IPS-20b (cell line): ENCODE data around the gene CREB5.

ENCODE experiments used
- H3K27ac ChIP-seq: one replicate; pipeline ENCODE4 v1.5.1; 2013; ENCODE audit warnings: low read length
- H3K27me3 ChIP-seq: 2 replicates; pipeline ENCODE4 v1.6.1; 2013; ENCODE audit warnings: mild to moderate bottlenecking, low read length, inconsistent platforms; ENCODE audit not compliant: insufficient read depth
- H3K36me3 ChIP-seq: 2 replicates; pipeline ENCODE4 v1.6.1; 2013; ENCODE audit warnings: low read depth, mild to moderate bottlenecking, inconsistent platforms, low read length, moderate library complexity; ENCODE audit not compliant: insufficient read depth
- H3K4me1 ChIP-seq: 2 replicates; pipeline ENCODE4 v1.6.1; 2013; ENCODE audit warnings: mild to moderate bottlenecking, control low read depth, inconsistent platforms, low read length, moderate library complexity; ENCODE audit not compliant: insufficient read depth
- H3K4me3 ChIP-seq: 2 replicates; pipeline ENCODE4 v1.5.1; 2013; ENCODE audit warnings: mild to moderate bottlenecking, low read length, inconsistent platforms
- H3K9ac ChIP-seq: 2 replicates; pipeline ENCODE4 v1.6.1; 2013; ENCODE audit warnings: low read depth, mild to moderate bottlenecking, inconsistent platforms, low read length, moderate library complexity
- H3K9me3 ChIP-seq: 2 replicates; pipeline ENCODE4 v1.6.1; 2013; ENCODE audit warnings: mild to moderate bottlenecking, low read depth, low read length, inconsistent platforms; ENCODE audit not compliant: insufficient read depth

The CREB5 gene

GRCh38 chr7:28483908-28484605 lies 71.7 kb downstream of the CREB5 start:
- no peak overlapping the region for H3K27ac ChIP-seq
- no peaks in the 10 kb centered on the region for H3K9me3 ChIP-seq
- no peaks in the 10 kb centered on the region for H3K27me3 ChIP-seq
- H3K4me3 ChIP-seq, result no peak overlapping the region
- H3K9ac ChIP-seq, result no peak overlapping the region
- H3K4me1 ChIP-seq, result peaks cover 54% of the 10 kb centered on the region
- no peaks in the 10 kb centered on the region for H3K36me3 ChIP-seq

GRCh38 chr7:28484606-28484935 lies 72.3 kb downstream of the CREB5 start:
- H3K4me3 ChIP-seq, result no peak overlapping the region
- no peak overlapping the region for H3K9ac ChIP-seq
- H3K27ac ChIP-seq, result no peak overlapping the region
- no peaks in the 10 kb centered on the region for H3K9me3 ChIP-seq
- no peaks in the 10 kb centered on the region for H3K27me3 ChIP-seq
- H3K4me1 ChIP-seq, result peaks cover 54% of the 10 kb centered on the region
- H3K36me3 ChIP-seq, result no peaks in the 10 kb centered on the region

DNA sequence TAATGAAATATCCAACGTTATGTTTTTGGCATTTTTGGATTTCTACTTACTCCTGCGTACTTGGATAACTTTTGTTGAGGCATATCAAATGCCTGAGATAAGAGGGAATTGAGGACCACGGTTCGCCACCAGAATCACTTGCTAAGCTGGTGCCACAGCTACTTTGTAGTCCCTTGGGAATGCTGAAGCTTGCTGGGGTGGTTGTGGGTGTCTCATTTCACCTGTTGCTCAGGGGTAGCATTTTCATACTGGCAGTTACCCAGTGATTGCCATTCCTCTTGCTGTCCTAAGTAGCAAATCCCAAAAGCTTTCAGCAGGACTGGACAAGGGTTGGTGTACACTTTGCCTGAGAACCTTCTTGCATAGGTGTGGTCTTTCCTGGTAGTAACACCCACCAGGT lies 75.2 kb downstream of the CREB5 start:
- no peaks in the 10 kb centered on the region for H3K27me3 ChIP-seq
- H3K27ac ChIP-seq, result no peak overlapping the region
- no peak overlapping the region for H3K9ac ChIP-seq
- no peak overlapping the region for H3K4me3 ChIP-seq
- H3K36me3 ChIP-seq, result no peaks in the 10 kb centered on the region
- no peaks in the 10 kb centered on the region for H3K9me3 ChIP-seq
- peaks cover 29% of the 10 kb centered on the region for H3K4me1 ChIP-seq

DNA sequence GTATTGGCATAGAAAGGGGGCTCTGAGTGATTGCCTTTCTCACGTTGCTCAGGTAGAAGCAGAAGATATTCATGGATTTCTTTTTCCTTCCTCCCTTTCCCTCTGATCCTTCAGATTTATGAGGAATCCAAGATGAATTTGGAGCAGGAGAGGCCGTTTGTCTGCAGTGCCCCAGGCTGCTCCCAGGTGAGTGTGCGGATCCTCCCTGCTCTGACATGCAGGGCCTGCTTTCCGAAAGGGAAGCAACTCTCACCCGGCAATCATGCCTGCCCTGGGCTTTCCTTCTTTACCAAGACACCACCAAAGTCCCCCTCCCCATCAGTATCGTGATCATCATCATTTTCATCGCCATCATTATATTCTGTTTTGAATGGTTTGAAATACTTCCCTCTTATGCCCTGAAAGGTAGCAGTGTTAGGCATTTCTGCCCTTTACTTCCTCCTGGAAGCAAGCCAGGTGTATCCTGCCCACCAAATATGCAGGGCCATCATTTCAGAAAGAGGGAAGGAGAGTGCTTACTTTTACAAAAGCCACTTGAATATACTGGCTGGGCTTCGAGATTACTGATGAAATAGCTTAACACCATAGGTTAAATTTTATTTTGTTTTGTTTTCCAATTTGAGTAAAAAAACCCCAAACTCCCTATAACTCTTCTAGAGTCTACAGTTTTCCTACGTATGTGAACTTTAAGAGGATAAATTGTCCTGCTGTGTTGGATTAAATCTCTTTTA lies 75.9 kb downstream of the CREB5 start:
- H3K9me3 ChIP-seq, result no peaks in the 10 kb centered on the region
- no peak overlapping the region for H3K9ac ChIP-seq
- H3K27me3 ChIP-seq, result no peaks in the 10 kb centered on the region
- H3K27ac ChIP-seq, result no peak overlapping the region
- H3K36me3 ChIP-seq, result no peaks in the 10 kb centered on the region
- peaks cover 22% of the 10 kb centered on the region for H3K4me1 ChIP-seq
- H3K4me3 ChIP-seq, result no peak overlapping the region

DNA sequence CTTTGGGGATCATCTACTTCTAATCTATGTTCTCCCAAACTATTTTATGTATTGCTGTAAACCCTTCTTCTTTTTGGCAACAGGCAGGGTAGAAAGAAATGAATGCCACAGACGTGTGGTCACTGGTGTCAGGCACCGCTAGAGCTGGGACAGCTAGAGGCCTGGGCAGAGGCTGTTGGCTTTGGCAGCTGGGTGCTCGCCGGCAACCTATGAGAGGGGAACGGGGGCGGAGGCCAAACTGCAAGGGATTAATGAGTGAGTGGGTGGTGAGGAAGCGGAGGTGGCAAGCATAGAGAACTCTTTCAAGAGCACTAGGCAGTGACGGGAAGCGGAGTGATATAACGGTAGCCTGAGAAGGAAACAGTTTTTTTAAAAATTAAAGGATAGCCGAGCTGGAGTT lies 78.5 kb downstream of the CREB5 start:
- Histone ChIP-seq H3K36me3 (no peaks in the 10 kb centered on the region), H3K27ac (no peak overlapping the region)

GRCh38 chr7:28493477-28493876 lies 81.2 kb downstream of the CREB5 start:
- H3K4me3 ChIP-seq, result no peak overlapping the region
- no peak overlapping the region for H3K9ac ChIP-seq
- H3K36me3 ChIP-seq, result no peaks in the 10 kb centered on the region
- H3K27ac ChIP-seq, result no peak overlapping the region
- H3K9me3 ChIP-seq, result no peaks in the 10 kb centered on the region
- no peaks in the 10 kb centered on the region for H3K4me1 ChIP-seq
- no peaks in the 10 kb centered on the region for H3K27me3 ChIP-seq

More for the DNA sequence above, 78.5 kb downstream of the CREB5 start:
- Histone ChIP-seq H3K9ac (no peak overlapping the region), H3K4me1 (0 out of 2 replicates have a peak, but pooled peaks cover 5% of the 10 kb centered on the region), H3K27me3 (no peaks in the 10 kb centered on the region), H3K4me3 (no peak overlapping the region), H3K9me3 (no peaks in the 10 kb centered on the region)

- Histone ChIP-seq H3K9ac (no peak overlapping the region), H3K4me1 (no peaks in the 10 kb centered on the region), H3K27me3 (no peaks in the 10 kb centered on the region), H3K36me3 (no peaks in the 10 kb centered on the region), H3K4me3 (no peak overlapping the region), H3K27ac (no peak overlapping the region), H3K9me3 (no peaks in the 10 kb centered on the region)
Observed at GRCh38 chr7:28497009-28497408, 84.7 kb downstream of the CREB5 start.

DNA sequence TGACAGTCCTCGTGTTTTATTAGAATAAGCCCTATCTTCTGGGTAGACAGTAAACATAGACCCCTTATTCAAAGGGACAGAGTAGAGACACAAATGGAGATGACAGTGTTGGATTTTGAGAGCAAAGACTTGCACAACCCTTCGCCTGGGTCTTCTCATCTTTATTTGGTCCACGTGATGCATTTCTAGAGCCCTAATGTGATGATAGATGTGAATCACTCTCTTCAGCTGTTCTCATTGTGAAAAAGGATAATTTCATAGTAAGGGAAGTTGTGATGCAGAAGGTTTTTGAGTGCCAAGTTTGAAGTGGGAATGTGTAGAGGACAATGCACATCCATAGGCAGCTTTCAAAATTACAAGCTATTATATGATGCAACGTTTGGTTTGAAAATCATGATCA lies 86.3 kb downstream of the CREB5 start:
- H3K27ac ChIP-seq, result no peak overlapping the region
- H3K9me3 ChIP-seq, result no peaks in the 10 kb centered on the region
- H3K4me1 ChIP-seq, result no peaks in the 10 kb centered on the region
- H3K4me3 ChIP-seq, result no peak overlapping the region
- H3K27me3 ChIP-seq, result no peaks in the 10 kb centered on the region
- H3K9ac ChIP-seq, result no peak overlapping the region
- H3K36me3 ChIP-seq, result no peaks in the 10 kb centered on the region

DNA sequence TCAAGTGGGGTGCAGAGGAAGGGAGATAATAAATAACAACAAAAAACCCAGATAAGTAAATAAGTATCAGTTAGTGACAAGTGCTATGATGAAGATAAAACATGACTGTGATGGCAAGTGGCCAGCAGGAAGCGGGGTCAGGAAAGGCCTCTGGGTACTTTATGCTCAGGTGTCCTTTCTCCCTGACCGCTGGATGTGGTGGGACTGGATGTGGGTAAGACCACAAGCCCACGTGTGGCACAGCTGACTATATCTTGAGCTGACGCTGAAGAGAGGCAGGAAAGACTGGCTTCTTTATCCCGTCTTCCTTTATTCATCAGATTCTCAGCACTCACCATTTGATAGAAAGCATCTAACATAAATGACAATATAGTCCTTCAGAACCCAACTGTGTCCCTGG lies 87.8 kb downstream of the CREB5 start:
- H3K9ac ChIP-seq, result no peak overlapping the region

GRCh38 chr7:28502408-28502807 lies 90.1 kb downstream of the CREB5 start:
- Histone ChIP-seq H3K4me1 (no peaks in the 10 kb centered on the region), H3K27ac (no peak overlapping the region), H3K36me3 (no peaks in the 10 kb centered on the region), H3K4me3 (no peak overlapping the region), H3K9ac (no peak overlapping the region), H3K9me3 (no peaks in the 10 kb centered on the region), H3K27me3 (no peaks in the 10 kb centered on the region)

More for the DNA sequence above, 87.8 kb downstream of the CREB5 start:
- Histone ChIP-seq H3K4me1 (no peaks in the 10 kb centered on the region), H3K9me3 (no peaks in the 10 kb centered on the region), H3K36me3 (no peaks in the 10 kb centered on the region), H3K27ac (no peak overlapping the region), H3K4me3 (no peak overlapping the region), H3K27me3 (no peaks in the 10 kb centered on the region)

DNA sequence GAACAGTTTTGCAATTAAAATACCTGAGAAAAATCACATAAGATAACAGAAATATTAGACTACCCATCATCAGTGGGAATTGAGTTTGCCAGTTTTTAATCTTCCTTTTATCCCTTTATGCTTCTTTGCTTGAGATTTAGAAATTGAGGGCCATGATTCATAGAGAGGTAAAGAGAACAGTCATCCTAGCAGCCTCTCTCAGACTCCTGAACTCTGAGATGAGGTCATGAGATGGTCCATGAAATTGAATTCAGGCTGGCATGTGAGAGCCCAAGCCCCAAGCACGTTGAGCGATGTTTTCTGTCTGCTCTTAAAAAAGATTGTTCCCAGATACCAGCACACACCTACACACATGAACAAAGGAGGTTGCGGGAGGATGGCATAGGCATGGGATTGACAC lies 91.1 kb downstream of the CREB5 start:
- H3K9me3 ChIP-seq, result no peaks in the 10 kb centered on the region
- H3K9ac ChIP-seq, result no peak overlapping the region
- no peak overlapping the region for H3K4me3 ChIP-seq
- H3K27ac ChIP-seq, result no peak overlapping the region
- no peaks in the 10 kb centered on the region for H3K27me3 ChIP-seq
- H3K36me3 ChIP-seq, result no peaks in the 10 kb centered on the region
- H3K4me1 ChIP-seq, result no peaks in the 10 kb centered on the region

DNA sequence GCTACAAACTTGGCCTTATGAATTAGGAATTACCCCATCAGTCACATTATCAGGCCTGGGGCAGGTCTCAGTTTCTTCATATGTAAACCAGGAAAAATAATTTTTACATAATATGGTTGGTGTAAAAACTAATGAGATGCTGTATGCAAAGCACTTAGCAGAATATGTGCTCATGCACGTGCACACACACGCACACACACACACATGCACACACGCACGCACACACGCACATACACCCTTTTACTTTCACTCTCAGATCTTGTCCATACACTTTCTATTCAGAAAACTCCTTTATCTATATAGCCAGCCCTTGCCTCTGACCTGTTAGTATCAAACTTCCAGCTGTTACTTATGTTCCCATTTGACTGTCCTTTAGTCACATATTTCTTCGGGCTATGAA lies 92.7 kb downstream of the CREB5 start:
- Histone ChIP-seq H3K4me3 (no peak overlapping the region), H3K27ac (no peak overlapping the region), H3K4me1 (no peaks in the 10 kb centered on the region), H3K27me3 (no peaks in the 10 kb centered on the region), H3K9ac (no peak overlapping the region), H3K9me3 (no peaks in the 10 kb centered on the region), H3K36me3 (no peaks in the 10 kb centered on the region)
